ENCODE measurements around the gene TEX10. TPM values are rescaled to one million over a fixed set of nuclear protein-coding genes. Genes with fewer than 3 reads are reported as not detected.

Gene TEX10
- polyA plus RNA-seq, 1 donor from 2014 or later = 30.5 TPM

DNA sequence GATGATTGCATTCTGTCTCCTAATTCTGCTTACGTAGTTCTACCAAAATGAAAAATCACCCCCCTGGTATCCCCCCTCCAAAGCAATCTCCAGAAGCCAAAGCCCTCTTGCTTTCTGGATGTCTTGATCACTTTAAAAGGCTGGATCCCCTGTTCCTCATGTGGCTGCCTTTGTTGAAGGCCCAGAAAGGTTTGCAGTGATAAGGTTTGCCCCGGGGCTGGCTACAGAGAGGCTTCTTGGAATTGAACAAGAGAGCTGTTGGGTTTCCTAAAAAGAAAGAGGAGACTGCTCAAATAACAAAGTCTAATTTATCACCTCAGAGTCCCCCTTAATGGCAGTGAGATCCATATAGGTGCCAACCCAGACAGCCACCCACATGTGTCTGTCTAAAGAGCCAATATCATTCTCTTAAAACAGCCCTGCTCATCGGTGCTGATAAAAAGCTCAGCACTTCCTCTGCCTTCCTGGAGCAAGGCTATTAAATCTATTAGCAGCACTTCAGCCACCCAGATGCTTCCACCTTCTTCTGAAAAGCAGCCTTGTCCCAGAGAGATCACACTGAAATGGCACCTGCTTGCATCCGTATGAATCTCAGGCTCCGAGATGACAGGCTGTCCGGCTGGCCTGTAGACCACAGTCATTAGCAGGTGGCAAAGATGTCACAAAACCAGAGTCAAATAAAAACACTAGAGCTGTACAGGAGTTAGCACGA is 70.9 kb downstream of the TEX10 start:
- TF ChIP-seq TAF1 (IDR thresholded peaks at IDR 0.05; ENCODE audit: low read depth) = no peak
- no peak for TF ChIP-seq MXI1 (conservative IDR thresholded peaks at IDR 0.05; ENCODE audit: poor library complexity, severe bottlenecking)
- TF ChIP-seq EZH2 (IDR thresholded peaks at IDR 0.05; ENCODE audit: borderline replicate concordance, insufficient read depth, low read length, poor library complexity, severe bottlenecking) = no peak
- TF ChIP-seq, protein P1, sequence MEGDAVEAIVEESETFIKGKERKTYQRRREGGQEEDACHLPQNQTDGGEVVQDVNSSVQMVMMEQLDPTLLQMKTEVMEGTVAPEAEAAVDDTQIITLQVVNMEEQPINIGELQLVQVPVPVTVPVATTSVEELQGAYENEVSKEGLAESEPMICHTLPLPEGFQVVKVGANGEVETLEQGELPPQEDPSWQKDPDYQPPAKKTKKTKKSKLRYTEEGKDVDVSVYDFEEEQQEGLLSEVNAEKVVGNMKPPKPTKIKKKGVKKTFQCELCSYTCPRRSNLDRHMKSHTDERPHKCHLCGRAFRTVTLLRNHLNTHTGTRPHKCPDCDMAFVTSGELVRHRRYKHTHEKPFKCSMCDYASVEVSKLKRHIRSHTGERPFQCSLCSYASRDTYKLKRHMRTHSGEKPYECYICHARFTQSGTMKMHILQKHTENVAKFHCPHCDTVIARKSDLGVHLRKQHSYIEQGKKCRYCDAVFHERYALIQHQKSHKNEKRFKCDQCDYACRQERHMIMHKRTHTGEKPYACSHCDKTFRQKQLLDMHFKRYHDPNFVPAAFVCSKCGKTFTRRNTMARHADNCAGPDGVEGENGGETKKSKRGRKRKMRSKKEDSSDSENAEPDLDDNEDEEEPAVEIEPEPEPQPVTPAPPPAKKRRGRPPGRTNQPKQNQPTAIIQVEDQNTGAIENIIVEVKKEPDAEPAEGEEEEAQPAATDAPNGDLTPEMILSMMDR (IDR thresholded peaks at IDR 0.05; ENCODE audit: poor library complexity, severe bottlenecking) = no peak
- TF ChIP-seq POLR2AphosphoS5 (IDR thresholded peaks at IDR 0.05) = no peak
- TF ChIP-seq REST (IDR thresholded peaks at IDR 0.05; ENCODE audit: borderline replicate concordance) = no peak
- no peak for TF ChIP-seq EP300 (conservative IDR thresholded peaks at IDR 0.05; ENCODE audit: poor library complexity, severe bottlenecking)
- no peak for TF ChIP-seq RAD21 (conservative IDR thresholded peaks at IDR 0.05)
- no peak for TF ChIP-seq SMC3 (conservative IDR thresholded peaks at IDR 0.05; ENCODE audit: poor library complexity)
- Histone ChIP-seq H3F3A (ENCODE audit: insufficient read depth, low read length, poor library complexity, severe bottlenecking) (no peaks in the 10 kb centered on the region), H3K27ac (ENCODE audit: low read length) (no peak overlapping the region), H4K20me1 (ENCODE audit: insufficient read depth) (no peaks in the 10 kb centered on the region), H2AFZ (ENCODE audit: low read depth, low read length) (no peak overlapping the region), H3K9me2 (ENCODE audit: insufficient read depth, low read length) (no peaks in the 10 kb centered on the region), H3K36me3 (ENCODE audit: insufficient read depth, low read length) (peaks cover 8% of the 10 kb centered on the region), H3K79me2 (replicated peaks; ENCODE audit: insufficient read depth, low read length) (no peaks in the 10 kb centered on the region), H3K4me3 (ENCODE audit: low read length) (no peak overlapping the region), H3K9ac (ENCODE audit: low read length) (no peak overlapping the region), H3K4me2 (ENCODE audit: low read length) (no peak overlapping the region), H3K9me3 (ENCODE audit: low read length) (peaks cover 6% of the 10 kb centered on the region), H3K27me3 (ENCODE audit: insufficient read depth, low read depth, low read length) (no peaks in the 10 kb centered on the region)

- TF ChIP-seq TAF1 (IDR thresholded peaks at IDR 0.05; ENCODE audit: low read depth) (no peak), EP300 (conservative IDR thresholded peaks at IDR 0.05; ENCODE audit: poor library complexity, severe bottlenecking) (no peak), REST (IDR thresholded peaks at IDR 0.05; ENCODE audit: borderline replicate concordance) (no peak), EZH2 (IDR thresholded peaks at IDR 0.05; ENCODE audit: borderline replicate concordance, insufficient read depth, low read length, poor library complexity, severe bottlenecking) (no peak)
Measured at GRCh38 chr9:100281066-100281465, 71.7 kb downstream of the TEX10 start.

More at GRCh38 chr9:100281066-100281465, 71.7 kb downstream of the TEX10 start:
- H4K20me1 ChIP-seq (ENCODE audit: insufficient read depth) = no peaks in the 10 kb centered on the region
- no peaks in the 10 kb centered on the region for H3K9me2 ChIP-seq (ENCODE audit: insufficient read depth, low read length)
- no peak overlapping the region for H3K4me2 ChIP-seq (ENCODE audit: low read length)
- peaks cover 6% of the 10 kb centered on the region for H3K9me3 ChIP-seq (ENCODE audit: low read length)
- H3K36me3 ChIP-seq (ENCODE audit: insufficient read depth, low read length) = peaks cover 8% of the 10 kb centered on the region
- H2AFZ ChIP-seq (ENCODE audit: low read depth, low read length) = no peak overlapping the region
- H3K27me3 ChIP-seq (ENCODE audit: insufficient read depth, low read depth, low read length) = no peaks in the 10 kb centered on the region
- no peak overlapping the region for H3K4me3 ChIP-seq (ENCODE audit: low read length)
- H3K9ac ChIP-seq (ENCODE audit: low read length) = no peak overlapping the region
- no peaks in the 10 kb centered on the region for H3K79me2 ChIP-seq (replicated peaks; ENCODE audit: insufficient read depth, low read length)
- no peak overlapping the region for H3K27ac ChIP-seq (ENCODE audit: low read length)
- H3F3A ChIP-seq (ENCODE audit: insufficient read depth, low read length, poor library complexity, severe bottlenecking) = no peaks in the 10 kb centered on the region
